ENCODE measurements around the gene RBM34.
"Not testable (repeated sequence)": the region's sequence is repeated elsewhere in the genome, so short reads cannot be mapped to it uniquely, and the experiment has no call there.

RBM34 gene

GRCh38 chr1:235112297-235113182 lies 48.5 kb downstream of the RBM34 start:
- no peak for DNase-seq

DNA sequence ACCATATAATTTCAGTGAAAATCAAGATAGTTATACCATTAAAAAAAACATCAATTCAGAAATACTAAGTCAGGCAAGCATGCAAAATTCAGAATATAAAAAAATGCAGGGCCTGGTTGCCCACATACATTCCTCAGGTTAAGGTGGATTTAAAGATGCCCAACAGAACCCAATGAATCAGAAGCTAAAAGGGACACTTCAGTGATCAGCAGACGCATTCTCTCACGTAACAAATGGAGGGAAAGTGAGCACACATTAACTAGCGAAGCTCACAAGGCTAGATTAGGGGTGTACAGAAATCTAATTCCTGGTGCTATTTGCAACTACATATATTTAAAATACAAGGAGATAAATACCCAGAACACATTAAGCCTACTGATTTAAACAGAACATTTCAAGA lies 49.9 kb downstream of the RBM34 start:
- DNase-seq = no peak

DNA sequence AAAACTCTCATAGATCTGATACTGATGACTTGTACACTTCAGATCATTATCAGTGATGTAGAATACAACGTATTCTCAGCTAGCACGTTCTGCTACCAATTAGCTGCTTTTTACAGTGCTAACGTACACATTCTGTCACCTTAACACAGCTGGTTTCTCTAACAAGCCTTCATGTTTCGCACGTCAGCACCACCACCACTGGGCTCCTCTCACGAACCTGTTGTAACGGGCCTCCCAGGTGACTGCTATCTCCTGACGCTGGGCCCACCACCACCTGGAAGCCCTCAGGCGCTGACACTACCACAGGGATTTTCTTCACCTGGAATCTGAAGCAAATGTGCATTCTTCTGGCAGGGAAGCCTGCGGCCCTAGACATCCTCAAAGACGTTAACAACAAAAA lies 52.2 kb downstream of the RBM34 start:
- no peak for DNase-seq

- no peak for DNase-seq
Measured at GRCh38 chr1:235108185-235108593, 52.9 kb downstream of the RBM34 start.

DNA sequence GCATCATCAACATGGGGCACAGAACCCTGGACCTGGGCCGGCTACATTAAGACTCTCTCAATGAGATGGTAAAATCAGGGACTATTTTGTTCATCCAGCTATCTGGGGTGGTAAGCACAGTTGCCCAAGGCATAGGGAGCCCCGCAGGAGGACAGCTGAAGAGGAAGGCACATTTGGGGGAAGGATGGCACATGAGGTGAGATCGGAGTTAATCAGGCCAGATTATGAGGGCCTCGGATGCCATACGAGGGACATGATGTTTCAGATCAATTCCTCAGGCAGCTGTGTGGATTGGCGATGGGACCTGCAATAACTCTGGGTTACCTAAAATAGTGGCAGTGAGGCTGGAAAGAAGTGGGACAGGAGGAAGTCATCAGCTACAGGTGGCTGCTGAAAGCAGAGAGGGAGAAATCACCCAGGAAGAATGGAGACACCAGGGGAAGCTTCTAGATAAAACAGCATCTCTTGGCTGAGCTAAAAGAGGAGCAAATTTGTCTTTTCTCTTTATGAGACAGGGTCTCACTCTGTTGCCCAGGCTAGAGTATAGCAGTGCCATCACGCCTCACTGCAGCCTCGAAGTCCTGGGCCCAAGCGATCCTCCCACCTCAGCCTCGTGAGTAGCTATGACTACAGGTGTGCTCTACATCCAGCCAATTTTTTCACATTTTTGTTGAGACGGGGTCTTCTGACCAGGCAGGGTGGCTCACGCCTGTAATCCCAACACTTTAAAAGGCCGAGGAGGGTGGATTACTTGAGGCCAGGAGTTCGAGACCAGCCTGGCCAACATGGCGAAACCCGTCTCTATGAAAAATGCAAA lies 53.5 kb downstream of the RBM34 start:
- DNase-seq = no peak

- no peak for DNase-seq
Measured at GRCh38 chr1:235106457-235106856, 54.6 kb downstream of the RBM34 start.

GRCh38 chr1:235105051-235106043 lies 55.7 kb downstream of the RBM34 start:
- DNase-seq = no peak

- DNase-seq = no peak
Measured at GRCh38 chr1:235102993-235103411, 58.0 kb downstream of the RBM34 start.

DNA sequence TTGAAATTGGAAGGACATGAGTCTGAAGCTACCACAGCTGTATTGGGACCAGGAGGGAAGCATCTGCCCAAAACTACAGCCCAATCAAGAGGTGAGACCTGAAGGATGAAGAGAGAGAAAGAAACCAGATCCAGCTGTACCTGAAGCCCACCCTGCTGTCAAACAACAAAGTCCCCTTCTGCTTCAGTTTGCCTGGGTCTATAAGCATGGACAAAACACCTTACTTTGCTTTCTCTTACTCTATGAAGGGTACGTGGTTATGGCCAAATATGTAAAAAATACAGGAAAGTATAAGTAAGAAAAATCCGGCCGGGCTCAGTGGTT lies 58.8 kb downstream of the RBM34 start:
- DNase-seq = no peak

GRCh38 chr1:235101558-235102258 lies 59.3 kb downstream of the RBM34 start:
- DNase-seq = no peak

- DNase-seq = no peak
Measured at GRCh38 chr1:235100194-235100772, 60.8 kb downstream of the RBM34 start.

- no peak for DNase-seq
Measured at GRCh38 chr1:235098991-235099390, 62.1 kb downstream of the RBM34 start.

DNA sequence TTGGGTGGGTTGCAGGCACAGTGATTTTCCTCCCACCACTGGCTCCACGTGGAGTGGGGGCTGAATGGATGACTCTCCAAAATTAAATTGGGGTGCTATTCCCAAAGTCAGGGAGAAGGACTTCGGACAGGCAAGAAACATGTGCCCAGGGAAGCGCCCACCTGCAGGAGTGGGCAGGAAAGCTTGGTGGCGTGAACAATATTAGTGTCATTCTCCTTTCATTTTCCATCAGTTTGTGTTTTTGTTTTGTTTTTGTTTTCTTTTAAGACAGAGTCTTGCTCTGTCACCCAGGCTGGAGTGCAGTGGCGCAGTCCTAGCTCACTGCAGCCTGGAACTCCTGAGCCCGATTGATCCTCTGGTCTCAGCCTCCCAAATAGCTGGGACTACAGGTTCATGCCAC lies 62.5 kb downstream of the RBM34 start:
- DNase-seq = no peak

GRCh38 chr1:235097501-235097900 lies 63.5 kb downstream of the RBM34 start:
- not testable (repeated sequence) for DNase-seq

DNA sequence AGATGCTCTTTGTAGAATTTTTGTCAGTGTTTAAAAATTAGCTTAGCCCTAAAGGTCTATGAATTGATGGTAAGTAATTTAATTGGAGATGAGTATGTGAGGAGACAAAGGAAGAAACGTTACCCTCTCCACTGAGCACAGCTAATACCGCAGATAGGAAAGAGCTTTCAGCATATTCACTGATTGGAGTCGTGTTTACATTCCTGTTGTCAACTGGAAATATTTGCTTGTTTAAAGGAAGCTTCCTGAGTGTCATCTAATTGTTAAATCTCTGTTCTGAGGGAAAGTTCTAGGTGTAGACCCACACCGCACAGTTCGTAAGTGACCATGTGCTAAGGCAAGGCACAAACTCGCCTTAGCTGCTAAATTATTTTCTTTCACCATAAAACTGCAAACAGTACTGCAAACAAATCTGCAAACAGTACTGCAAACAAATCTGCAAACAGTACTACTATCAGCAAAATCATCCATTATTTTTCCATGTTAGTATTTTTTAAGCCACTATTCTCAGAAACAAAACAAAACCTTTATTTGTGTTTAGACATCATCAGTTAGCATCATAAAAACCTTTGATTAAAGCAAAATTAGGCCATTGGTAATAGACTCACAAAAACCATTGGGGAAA lies 65.0 kb downstream of the RBM34 start:
- DNase-seq = no peak

DNA sequence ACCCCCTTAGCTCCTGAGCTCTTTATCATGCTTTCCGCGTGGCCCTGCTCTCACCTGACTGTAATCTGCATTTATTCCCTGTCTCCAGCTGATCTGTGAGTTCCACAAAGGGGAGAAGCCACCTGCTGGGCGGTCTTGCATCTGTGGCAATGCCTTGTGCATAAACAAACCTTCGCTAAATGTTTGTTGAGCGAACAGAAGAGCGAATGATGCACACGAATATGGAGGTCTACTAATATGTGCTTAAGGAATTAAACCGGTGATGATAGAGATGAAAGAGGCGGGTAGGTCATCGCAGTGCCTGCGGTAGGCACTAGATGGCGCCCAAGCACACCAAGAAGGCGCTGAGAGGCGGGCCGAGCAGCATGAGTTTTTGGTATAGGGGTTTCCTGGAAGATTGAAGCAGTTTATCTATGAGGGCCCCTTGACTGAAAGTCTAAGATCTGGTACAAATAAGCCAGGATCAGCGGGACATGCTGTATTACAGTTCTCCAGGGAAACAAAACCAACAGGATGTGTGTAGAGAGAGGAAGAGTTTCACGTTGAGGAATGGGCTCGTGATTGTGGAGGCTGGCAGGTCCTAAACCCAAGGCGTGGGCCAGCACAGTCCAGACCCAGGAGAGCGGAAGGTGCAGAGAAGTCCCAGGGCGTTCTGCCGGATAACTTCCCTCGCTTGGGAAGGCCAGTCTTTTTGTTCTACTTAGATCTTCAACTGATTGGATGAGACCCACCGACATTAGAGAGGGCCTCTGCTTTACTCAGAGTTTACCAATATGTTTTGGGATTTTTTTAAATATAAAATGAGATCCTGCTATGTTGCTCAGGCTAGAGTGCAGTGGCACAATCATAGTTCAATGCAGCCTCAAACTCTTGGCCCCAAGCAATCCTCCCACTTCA lies 67.1 kb downstream of the RBM34 start:
- DNase-seq = peak; percentile 65

DNA sequence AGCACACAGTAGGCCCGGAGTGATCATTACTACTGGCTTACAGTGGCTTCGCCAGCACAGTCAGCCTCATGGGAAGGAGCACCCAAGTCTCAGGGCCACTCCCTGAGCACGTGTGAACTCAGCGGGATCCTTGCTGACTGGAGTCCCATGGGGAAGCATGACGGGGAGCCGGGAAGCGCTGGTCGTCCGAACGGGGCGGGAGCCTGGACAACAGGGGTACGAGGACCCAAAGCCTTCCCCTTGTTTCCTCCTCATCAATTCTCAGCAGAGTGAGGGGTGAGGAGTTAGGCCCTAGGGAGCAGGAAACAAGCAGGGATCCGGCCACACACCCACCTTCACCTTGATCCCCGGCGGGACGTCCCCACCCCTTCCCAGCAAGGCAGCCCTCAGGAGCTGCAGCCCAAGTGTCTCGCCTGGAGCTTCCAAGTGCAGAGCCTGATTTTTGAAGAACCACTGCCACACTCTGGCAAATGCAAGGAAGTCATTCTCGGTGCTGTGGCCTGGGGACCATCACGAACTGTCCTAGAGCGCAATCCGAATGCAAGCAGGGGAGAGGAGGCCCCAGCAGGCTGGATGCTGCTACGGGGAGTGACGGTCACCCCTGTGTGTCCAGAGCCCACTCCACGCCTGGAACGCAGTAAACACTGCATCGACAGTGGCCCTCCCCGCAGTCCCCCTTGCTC lies 67.9 kb downstream of the RBM34 start:
- peak; percentile 47 for DNase-seq

- not testable (repeated sequence) for DNase-seq
Measured at GRCh38 chr1:235092415-235092814, 68.6 kb downstream of the RBM34 start.

DNA sequence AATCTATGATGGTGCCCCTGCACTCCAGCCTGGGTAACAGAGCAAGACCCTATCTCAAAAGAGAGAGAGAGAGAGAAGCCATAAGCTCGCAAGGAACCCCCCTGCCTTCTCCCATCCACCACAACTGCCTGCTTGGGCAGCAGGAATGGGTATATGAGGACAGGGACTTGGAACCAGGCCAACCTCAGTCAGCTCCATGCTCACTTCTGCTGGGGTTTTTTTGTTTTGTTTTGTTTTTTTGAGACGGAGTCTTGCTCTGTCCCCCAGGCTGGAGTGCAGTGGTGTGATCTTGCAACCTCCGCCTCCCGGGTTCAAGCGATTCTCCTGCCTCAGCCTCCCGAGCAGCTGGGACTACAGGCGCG lies 69.0 kb downstream of the RBM34 start:
- not testable (repeated sequence) for DNase-seq
